ENCODE data around the gene MYOF.
"Not testable (repeated sequence)": the region's sequence is repeated elsewhere in the genome, so short reads cannot be mapped to it uniquely, and the experiment has no call there.

The MYOF gene

GRCh38 chr10:93290661-93291354 is 191.3 kb downstream of the MYOF start:
- no peak for DNase-seq

- DNase-seq: no peak
Observed at GRCh38 chr10:93288679-93289634, 193.2 kb downstream of the MYOF start.

- no peak for DNase-seq
Observed at GRCh38 chr10:93287775-93288174, 194.4 kb downstream of the MYOF start.

- not testable (repeated sequence) for DNase-seq
Observed at GRCh38 chr10:93284246-93284645, 197.9 kb downstream of the MYOF start.

- no peak for DNase-seq
Observed at GRCh38 chr10:93281367-93281720, 200.8 kb downstream of the MYOF start.

- no peak for DNase-seq
Observed at GRCh38 chr10:93280699-93281366, 201.3 kb downstream of the MYOF start.

- DNase-seq: no peak
Observed at GRCh38 chr10:93280121-93280698, 201.9 kb downstream of the MYOF start.

- no peak for DNase-seq
Observed at GRCh38 chr10:93277360-93277759, 204.8 kb downstream of the MYOF start.

GRCh38 chr10:93274419-93274818 is 207.7 kb downstream of the MYOF start:
- DNase-seq: no peak

- no peak for DNase-seq
Observed at GRCh38 chr10:93272884-93273675, 209.1 kb downstream of the MYOF start.

- no peak for DNase-seq
Observed at GRCh38 chr10:93271347-93271746, 210.8 kb downstream of the MYOF start.

- DNase-seq: no peak
Observed at GRCh38 chr10:93269281-93269680, 212.9 kb downstream of the MYOF start.

- no peak for DNase-seq
Observed at GRCh38 chr10:93268021-93268420, 214.1 kb downstream of the MYOF start.

- no peak for DNase-seq
Observed at GRCh38 chr10:93267521-93267920, 214.6 kb downstream of the MYOF start.

- DNase-seq: no peak
Observed at GRCh38 chr10:93266858-93267257, 215.3 kb downstream of the MYOF start.

- DNase-seq: no peak
Observed at GRCh38 chr10:93261961-93262610, 220.0 kb downstream of the MYOF start.

GRCh38 chr10:93261089-93261488 is 221.0 kb downstream of the MYOF start:
- DNase-seq: no peak

GRCh38 chr10:93259126-93259525 is 223.0 kb downstream of the MYOF start:
- no peak for DNase-seq
